SK-N-SH (cell line): ENCODE data around the gene TBCD. TPM values are rescaled to one million over a fixed set of nuclear protein-coding genes. Genes with fewer than 3 reads are reported as not detected.

Source experiments
- CTCF ChIA-PET: fragments of 300-600, 350-600 bp; formaldehyde crosslinking; extraction: SDS; loops from one replicate; lab custom pipeline; 2021; lab: Yijun Ruan, JAX
- POLR2A ChIA-PET: fragments of 350-600 bp; sonication (Branson Sonifier 250); formaldehyde crosslinking; extraction: SDS; loops from one replicate; lab custom pipeline; 2020; ENCODE audit warnings: antibody characterized with exemption, inconsistent platforms; lab: Yijun Ruan, JAX
- DNase-seq: peaks from one replicate; pipeline ENCODE4 v3.0.0; 2012
- H2AFZ ChIP-seq: fragments of 200-600 bp; sonication (generic); 2 replicates; pipeline ENCODE4 v1.8.1; 2016; ENCODE audit warnings: antibody characterized with exemption, mild to moderate bottlenecking, low read depth
- H3F3A ChIP-seq: fragments of 200-600 bp; sonication (generic); replicated peaks from 2 replicates; pipeline ENCODE3; 2016; ENCODE audit warnings: antibody characterized with exemption, mild to moderate bottlenecking; ENCODE audit not compliant: insufficient read depth
- H3K27ac ChIP-seq, 2 experiments: fragments of 200-500 bp in 1 of 2; fragments of 200-600 bp in 1 of 2; sonication (Bioruptor generic) in 1 of 2; sonication (generic), shearing (Covaris generic) in 1 of 2; 2 replicates each; pipeline versions ENCODE4 v1.5.1 to v1.6.1; 2014 to 2016; ENCODE audit warnings: low read depth in 2 of 2, inconsistent platforms in 1 of 2, low read length in 1 of 2, mild to moderate bottlenecking in 1 of 2, mixed read lengths in 1 of 2
- H3K27me3 ChIP-seq: fragments of 200-600 bp; sonication (generic), shearing (Covaris generic); 2 replicates; pipeline ENCODE4 v1.6.1; 2016; ENCODE audit warnings: mixed run types; ENCODE audit not compliant: insufficient read depth
- H3K36me3 ChIP-seq, 2 experiments: fragments of 200-500 bp in 1 of 2; fragments of 200-600 bp in 1 of 2; sonication (Bioruptor generic) in 1 of 2; sonication (generic) in 1 of 2; replicated peaks in 1 of 2; 2 replicates each; pipeline versions ENCODE3 to v1.5.1; 2014 to 2016; ENCODE audit warnings: low read length in 1 of 2, mild to moderate bottlenecking in 1 of 2; ENCODE audit not compliant: insufficient read depth in 2 of 2, control insufficient read depth in 1 of 2
- H3K4me1 ChIP-seq, 2 experiments: fragments of 200-500 bp in 1 of 2; fragments of 200-600 bp in 1 of 2; sonication (Bioruptor generic) in 1 of 2; sonication (generic), shearing (Covaris generic) in 1 of 2; 2 replicates each; pipeline versions ENCODE4 v1.5.1 to v1.6.1; 2014 to 2016; ENCODE audit warnings: low read depth in 1 of 2, low read length in 1 of 2, mixed run types in 1 of 2; ENCODE audit not compliant: insufficient read depth in 2 of 2, control insufficient read depth in 1 of 2
- H3K4me2 ChIP-seq: fragments of 200-600 bp; sonication (generic), shearing (Covaris generic); 2 replicates; pipeline ENCODE4 v1.6.1; 2017; ENCODE audit warnings: mixed run types
- H3K4me3 ChIP-seq, 2 experiments: fragments of 200-500 bp in 1 of 2; fragments of 200-600 bp in 1 of 2; sonication (Bioruptor generic) in 1 of 2; sonication (generic), shearing (Covaris generic) in 1 of 2; 2 replicates each; pipeline versions ENCODE4 v1.5.1 to v1.8.1; 2014 to 2016; ENCODE audit warnings: low read depth in 2 of 2, inconsistent platforms in 1 of 2, low read length in 1 of 2, mild to moderate bottlenecking in 1 of 2, mixed read lengths in 1 of 2, moderate library complexity in 1 of 2
- H3K79me2 ChIP-seq: fragments of 200-600 bp; sonication (generic); 2 replicates; pipeline ENCODE4 v1.8.1; 2017; ENCODE audit warnings: mild to moderate bottlenecking; ENCODE audit not compliant: insufficient read depth
- H3K9ac ChIP-seq: fragments of 200-600 bp; sonication (generic); 2 replicates; pipeline ENCODE4 v1.6.1; 2017; ENCODE audit warnings: mixed run types
- H3K9me2 ChIP-seq: fragments of 200-600 bp; sonication (generic); 2 replicates; pipeline ENCODE4 v1.6.1; 2017; ENCODE audit warnings: mixed run types
- H3K9me3 ChIP-seq: fragments of 200-600 bp; sonication (generic); 2 replicates; pipeline ENCODE4 v1.6.1; 2017; ENCODE audit warnings: mixed run types, mild to moderate bottlenecking, moderate library complexity
- H4K20me1 ChIP-seq: fragments of 200-600 bp; sonication (generic); 2 replicates; pipeline ENCODE4 v1.6.1; 2017; ENCODE audit warnings: mild to moderate bottlenecking, mixed run types; ENCODE audit not compliant: insufficient read depth
- CTCF ChIP-seq: fragments of 200-600 bp; sonication (generic); IDR thresholded peaks from 2 replicates; pipeline ENCODE4 v1.6.1; 2017; ENCODE audit warnings: antibody characterized with exemption, mild to moderate bottlenecking, moderate library complexity
- EZH2phosphoT487 ChIP-seq: fragments of 200-600 bp; sonication (generic); IDR thresholded peaks from 2 replicates; pipeline ENCODE4 v1.6.1; 2017; ENCODE audit warnings: low read depth, mixed run types, mild to moderate bottlenecking, antibody characterized with exemption, moderate library complexity, borderline replicate concordance
- FOSL2 ChIP-seq: IDR thresholded peaks from 2 replicates; pipeline ENCODE4 v1.4.0; 2012; ENCODE audit warnings: low read depth, mild to moderate bottlenecking, moderate library complexity, borderline replicate concordance
- FOXJ3 ChIP-seq: sonication (generic); formaldehyde crosslinking; IDR thresholded peaks from 2 replicates; pipeline ENCODE4 v1.5.1; 2020; ENCODE audit warnings: mild to moderate bottlenecking, missing genetic modification reagents
- GABPA ChIP-seq: IDR thresholded peaks from 2 replicates; pipeline ENCODE4 v1.4.0; 2012; ENCODE audit warnings: low read depth, mild to moderate bottlenecking
- JUND ChIP-seq: IDR thresholded peaks from 2 replicates; pipeline ENCODE4 v1.4.0; 2012
- MAX ChIP-seq: IDR thresholded peaks from 2 replicates; pipeline ENCODE4 v1.4.0; 2012; ENCODE audit warnings: low read depth
- MEF2A ChIP-seq: IDR thresholded peaks from 2 replicates; pipeline ENCODE4 v1.4.0; 2012; ENCODE audit warnings: low read depth, borderline replicate concordance
- NRF1 ChIP-seq: IDR thresholded peaks from 2 replicates; pipeline ENCODE4 v1.6.1; 2012; ENCODE audit warnings: low read depth, mild to moderate bottlenecking, low read length
- RCOR1 ChIP-seq: fragments of 150-350 bp; IDR thresholded peaks from 2 replicates; pipeline ENCODE4 v1.6.1; 2017; ENCODE audit warnings: antibody characterized with exemption, low read length
- REST ChIP-seq: IDR thresholded peaks from 2 replicates; pipeline ENCODE4 v1.6.1; 2012; ENCODE audit warnings: mild to moderate bottlenecking, low read depth, low read length, moderate library complexity
- SMC3 ChIP-seq: IDR thresholded peaks from 2 replicates; pipeline ENCODE4 v1.6.1; 2012; ENCODE audit warnings: low read depth, low read length, improper control_type of control experiment
- TAF1 ChIP-seq: IDR thresholded peaks from 2 replicates; pipeline ENCODE4 v1.6.1; 2012; ENCODE audit warnings: low read depth, mild to moderate bottlenecking, low read length, moderate library complexity, borderline replicate concordance
- TCF12 ChIP-seq: IDR thresholded peaks from 2 replicates; pipeline ENCODE4 v1.4.0; 2012
- USF1 ChIP-seq: IDR thresholded peaks from 2 replicates; pipeline ENCODE4 v1.4.0; 2012; ENCODE audit warnings: low read depth, borderline replicate concordance
- USF2 ChIP-seq: fragments of 150-350 bp; IDR thresholded peaks from 2 replicates; pipeline ENCODE4 v1.6.1; 2017; ENCODE audit warnings: antibody characterized with exemption, low read length, low read depth, borderline replicate concordance
- YY1 ChIP-seq: IDR thresholded peaks from 2 replicates; pipeline ENCODE4 v1.4.0; 2012; ENCODE audit warnings: low read depth, mild to moderate bottlenecking
- WGBS: methylation state at CpG from one replicate; pipeline ENCODE4 v1.1.6; 2017; ENCODE audit warnings: low lambda C conversion rate; 5-methylcytosine and 5-hydroxymethylcytosine counted together
- polyA plus RNA-seq, 3 experiments: library from polyadenylated mRNA; depleted of rRNA; stranded (reverse); fragments of >200 nt; gene quantifications; 2 replicates each; pipeline ENCODE4 v1.2.3, GENCODE V29; 2012

TBCD gene
- polyA plus RNA-seq, 1 of the 3 experiments (the other 2 are of a cell fraction): 107 TPM

- ChIA-PET POLR2A (no interaction called here), CTCF (interaction anchor here (1.2 to 1.6 kb wide), 3 partner anchors 8 to 73 kb away, joined by 4 to 5 read pairs (median 5); no protein-coding TSS in a partner anchor)
- 99% methylated on average over 11 of the region's 11 CpGs for WGBS
- H3K9me2 ChIP-seq: no peaks in the 10 kb centered on the region
- H3K36me3 ChIP-seq: peaks cover 5 to 11% of the 10 kb centered on the region in 2 experiments
- H3K9me3 ChIP-seq: no peaks in the 10 kb centered on the region
- no peak overlapping the region for H3K4me3 ChIP-seq
- H3K79me2 ChIP-seq: no peaks in the 10 kb centered on the region
- DNase-seq: no peak
- H2AFZ ChIP-seq: no peak overlapping the region
- no peak for TF ChIP-seq GABPA
- no peak for TF ChIP-seq EZH2phosphoT487
- TF ChIP-seq USF2: no peak
- TF ChIP-seq YY1: no peak
- no peak for TF ChIP-seq MEF2A
- no peak for TF ChIP-seq FOXJ3 (CRISPR knock-in tag)
- TF ChIP-seq REST: no peak
- no peak for TF ChIP-seq FOSL2
- no peak for TF ChIP-seq CTCF
- TF ChIP-seq JUND: no peak
- no peak for TF ChIP-seq SMC3
- no peak for TF ChIP-seq USF1
- no peak for TF ChIP-seq TAF1
- TF ChIP-seq TCF12: no peak
- no peak for TF ChIP-seq RCOR1
- no peak for TF ChIP-seq MAX
- TF ChIP-seq NRF1: no peak
- H3K9ac ChIP-seq: no peak overlapping the region
- no peaks in the 10 kb centered on the region for H4K20me1 ChIP-seq
- H3K4me1 ChIP-seq: peaks cover 0 to 8% of the 10 kb centered on the region in 2 experiments; a peak in 1 of 4 replicates
- peaks cover 5% of the 10 kb centered on the region for H3F3A ChIP-seq
- no peaks in the 10 kb centered on the region for H3K27me3 ChIP-seq
- no peak overlapping the region for H3K27ac ChIP-seq
- H3K4me2 ChIP-seq: no peak overlapping the region
Measured at GRCh38 chr17:82854226-82854625, 102.4 kb downstream of the TBCD start.
